ENCODE measurements around the gene LDLRAD4.
A peak's percentile ranks its signal among the peaks of the same experiment; 100 is the strongest.

The LDLRAD4 gene

DNA sequence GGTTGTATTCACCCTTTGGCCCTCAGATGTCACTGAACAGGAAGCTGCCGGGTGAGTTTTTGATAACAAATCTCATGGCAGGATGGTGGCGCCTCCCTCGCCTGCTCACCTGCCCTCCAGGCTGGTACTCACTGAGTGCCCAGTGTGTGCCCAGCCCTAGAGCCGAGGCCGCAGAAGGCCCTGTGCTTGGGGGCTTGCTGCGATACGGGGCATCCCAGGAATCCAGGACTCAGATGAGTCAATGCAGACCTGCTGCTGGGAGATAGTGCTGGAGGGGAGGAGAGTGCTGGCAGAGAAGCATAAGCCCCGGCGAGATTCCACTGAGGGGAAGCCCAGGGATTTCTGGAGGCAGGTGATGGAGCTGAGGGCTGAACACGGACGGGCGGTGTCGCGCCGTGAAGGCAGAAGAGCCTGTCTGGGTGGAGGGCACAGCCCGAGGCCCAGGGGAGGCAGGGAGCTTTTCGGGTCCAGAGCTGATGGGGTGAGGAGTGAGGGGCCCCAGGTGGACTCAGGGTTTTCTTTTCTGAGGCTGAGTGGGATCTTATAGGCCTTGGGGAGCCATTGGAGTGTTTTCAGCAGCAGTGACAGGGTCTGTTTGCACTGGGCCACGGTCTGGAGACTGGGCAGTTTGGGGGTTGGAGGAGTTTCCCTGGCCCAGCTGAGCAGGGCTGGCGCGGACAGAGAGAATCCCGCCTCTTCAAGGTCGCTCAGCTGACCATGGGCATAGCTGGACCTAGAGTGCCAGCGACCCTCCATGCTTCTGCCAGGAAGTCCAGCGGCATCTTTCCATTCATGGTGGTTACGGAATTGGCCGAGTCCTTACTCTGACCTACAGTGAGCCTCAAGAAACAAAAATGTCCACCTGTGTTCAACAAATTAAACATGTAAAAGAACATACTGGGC, 35.5 kb downstream of the LDLRAD4 start:
- no peak for TF ChIP-seq Cebpa-rat (IDR thresholded peaks at IDR 0.05)
- Histone ChIP-seq H3K4me1 (peaks cover 66% of the 10 kb centered on the region), H3K27me3 (no peaks in the 10 kb centered on the region), H3K9me3 (peaks cover 10% of the 10 kb centered on the region), H3K4me2 (no peak overlapping the region), H3K4me3 (no peak overlapping the region), H4K20me1 (peaks cover 100% of the 10 kb centered on the region), H3K9ac (no peak overlapping the region), H3K27ac (peak overlapping the region; percentile 28; the same call in 1 of the 2 replicates), H3K36me3 (peaks cover 66% of the 10 kb centered on the region)

DNA sequence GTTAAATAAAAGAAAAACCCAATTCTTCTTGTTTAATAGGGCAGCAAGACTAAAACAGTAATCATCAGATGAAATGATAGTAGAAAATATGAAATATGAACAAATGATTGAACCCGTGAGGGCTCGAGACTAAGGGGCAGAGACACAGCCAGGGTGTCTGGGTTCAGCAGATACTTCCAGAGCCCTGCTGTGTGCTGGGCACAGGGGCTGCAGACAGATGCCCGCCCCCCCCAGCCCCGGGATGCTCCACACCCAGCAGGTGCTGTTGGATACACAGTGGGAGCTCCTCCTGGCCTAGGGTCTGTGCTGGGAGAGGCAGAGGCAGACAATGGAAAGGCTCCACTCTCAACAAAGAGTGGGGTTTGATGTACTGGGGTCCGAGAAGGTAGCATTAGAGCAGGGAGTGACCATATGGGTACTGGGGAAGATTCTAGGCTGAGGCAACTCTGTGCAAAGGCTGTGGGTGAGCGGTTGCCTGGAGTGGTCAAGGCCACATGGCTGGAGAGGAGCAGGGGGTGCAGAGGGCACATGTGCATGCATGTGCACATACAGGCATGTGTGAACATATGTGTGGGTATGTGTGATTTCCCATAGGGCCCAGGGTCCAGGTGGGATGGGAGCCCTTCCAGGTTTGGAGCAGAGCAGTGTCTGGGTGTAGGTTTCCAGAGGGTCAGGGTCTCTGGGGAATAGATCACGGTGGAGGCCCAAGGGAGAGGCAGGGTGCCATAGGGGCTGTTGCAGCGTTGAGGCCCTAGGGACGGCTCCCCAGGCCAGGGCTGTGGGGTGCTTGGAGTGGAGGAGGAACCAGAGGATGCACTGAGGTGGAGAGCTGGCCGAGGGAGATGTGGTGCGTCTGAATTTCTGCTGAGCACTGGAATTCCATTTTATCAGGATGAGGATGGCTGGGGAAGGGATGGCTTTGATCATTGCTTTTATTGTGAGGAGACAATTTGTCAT, 36.7 kb downstream of the LDLRAD4 start:
- Histone ChIP-seq H3K4me3 (no peak overlapping the region), H3K27ac (no peak overlapping the region), H3K9me3 (no peaks in the 10 kb centered on the region), H4K20me1 (peaks cover 100% of the 10 kb centered on the region), H3K36me3 (peaks cover 58% of the 10 kb centered on the region), H3K4me2 (peak overlapping the region; percentile 37), H3K27me3 (no peaks in the 10 kb centered on the region), H3K9ac (no peak overlapping the region), H3K4me1 (peaks cover 78% of the 10 kb centered on the region)
- no peak for TF ChIP-seq Cebpa-rat (IDR thresholded peaks at IDR 0.05)

DNA sequence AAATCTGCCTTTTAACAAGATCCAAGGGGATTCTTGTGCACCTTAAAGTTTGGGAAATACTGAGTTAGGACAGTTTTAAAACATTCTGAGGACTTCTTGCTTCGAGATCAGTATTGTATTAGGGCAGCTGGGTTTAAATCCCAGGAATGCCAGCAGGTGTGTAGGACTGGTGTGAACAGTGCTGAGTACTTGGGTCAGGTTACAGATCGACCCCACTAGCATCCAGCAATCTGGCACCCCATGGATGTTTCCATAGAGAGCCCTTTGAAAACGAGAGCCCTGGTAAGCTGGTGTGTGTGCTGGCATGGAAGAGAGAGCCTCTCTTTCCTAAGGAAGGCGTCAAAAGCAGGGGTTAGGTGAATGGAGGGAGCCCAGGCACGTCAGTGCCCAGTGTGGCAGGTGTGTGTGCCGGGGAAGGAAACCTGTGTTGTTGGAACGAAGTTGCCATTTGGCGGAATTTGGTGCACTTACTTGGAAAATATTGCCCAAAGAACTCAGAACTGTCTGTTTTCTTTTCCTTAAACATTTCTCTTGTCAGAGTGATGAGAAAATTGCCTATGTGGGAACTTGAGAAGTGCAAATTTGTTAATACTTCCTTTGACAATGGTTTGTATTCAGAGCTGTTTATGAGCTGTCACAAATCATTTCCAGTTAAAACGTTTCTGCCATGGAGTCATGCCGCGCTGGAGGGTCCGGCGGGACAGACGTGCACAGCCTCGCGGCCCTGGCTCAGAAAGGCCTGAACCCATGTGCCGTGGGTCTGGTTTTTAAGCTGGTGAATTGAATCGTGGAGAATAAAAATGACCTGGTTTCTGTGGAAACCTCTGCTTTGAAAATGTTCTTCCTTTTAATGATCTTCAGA, 38.1 kb downstream of the LDLRAD4 start:
- H4K20me1 ChIP-seq, result peaks cover 100% of the 10 kb centered on the region
- no peaks in the 10 kb centered on the region for H3K9me3 ChIP-seq
- no peak for TF ChIP-seq Cebpa-rat (IDR thresholded peaks at IDR 0.05)
- no peak overlapping the region for H3K9ac ChIP-seq
- H3K4me1 ChIP-seq, result peaks cover 92% of the 10 kb centered on the region
- no peak overlapping the region for H3K27ac ChIP-seq
- no peak overlapping the region for H3K4me3 ChIP-seq
- peaks cover 49% of the 10 kb centered on the region for H3K36me3 ChIP-seq
- H3K27me3 ChIP-seq, result no peaks in the 10 kb centered on the region
- H3K4me2 ChIP-seq, result peak overlapping the region; percentile 97

DNA sequence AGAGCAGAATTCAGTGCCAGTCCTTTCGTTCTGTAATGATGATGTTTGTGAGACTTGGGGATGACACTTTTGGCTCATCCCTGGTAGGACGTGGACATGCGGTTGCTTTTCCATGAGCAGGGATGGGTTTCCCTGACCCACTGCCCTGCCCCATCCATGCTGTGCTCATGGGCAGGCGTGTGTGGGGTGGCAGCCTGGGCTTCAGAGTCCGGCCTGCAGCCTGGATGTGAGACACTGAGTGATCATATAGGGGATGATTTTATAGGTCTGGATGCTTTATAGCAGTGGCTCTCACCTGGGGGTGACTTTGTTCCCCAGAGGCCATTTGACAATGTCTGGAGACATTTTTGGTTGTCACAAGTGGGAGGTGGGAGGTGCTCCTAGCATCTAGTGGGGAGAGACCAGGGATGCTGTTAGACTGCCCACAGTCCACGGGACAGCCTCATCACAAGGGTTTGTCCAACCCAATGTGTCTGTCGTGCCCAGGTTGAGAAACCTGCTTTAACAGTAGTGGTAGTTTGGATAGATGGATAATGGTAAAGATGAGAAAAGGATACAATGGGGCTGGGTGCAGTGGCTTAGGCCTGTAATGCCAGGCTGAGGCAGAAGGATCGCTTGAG, 38.9 kb downstream of the LDLRAD4 start:
- H3K9ac ChIP-seq, result no peak overlapping the region
- peaks cover 100% of the 10 kb centered on the region for H4K20me1 ChIP-seq
- no peak overlapping the region for H3K4me3 ChIP-seq
- no peaks in the 10 kb centered on the region for H3K27me3 ChIP-seq
- peaks cover 98% of the 10 kb centered on the region for H3K4me1 ChIP-seq
- H3K9me3 ChIP-seq, result no peaks in the 10 kb centered on the region
- H3K36me3 ChIP-seq, result peaks cover 43% of the 10 kb centered on the region
- H3K27ac ChIP-seq, result no peak overlapping the region
- no peak for TF ChIP-seq Cebpa-rat (IDR thresholded peaks at IDR 0.05)
- peak overlapping the region; percentile 97 for H3K4me2 ChIP-seq

DNA sequence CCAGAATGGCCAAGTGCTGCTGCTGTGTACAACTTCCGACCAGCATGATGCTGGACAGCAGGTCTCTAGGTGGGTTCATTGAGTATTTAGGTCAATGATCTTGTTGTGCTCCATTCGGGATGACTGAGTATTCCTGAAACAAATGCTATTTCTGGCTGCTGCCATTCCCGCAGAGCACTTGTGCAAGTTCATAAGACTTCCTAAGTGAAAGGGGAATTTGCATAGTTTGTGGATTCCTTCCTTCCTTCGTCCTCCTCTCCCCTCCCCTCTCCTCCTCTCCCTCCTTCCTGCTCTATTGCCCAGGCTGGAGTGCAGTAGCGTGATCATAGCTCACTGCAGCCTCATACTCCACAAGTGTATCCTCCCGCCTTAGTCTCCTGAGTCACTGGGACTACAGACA, 40.4 kb downstream of the LDLRAD4 start:
- H3K9ac ChIP-seq, result peak overlapping the region; percentile 7
- TF ChIP-seq Cebpa-rat (IDR thresholded peaks at IDR 0.05), result no peak
- peak overlapping the region; percentile 97 for H3K4me2 ChIP-seq
- no peaks in the 10 kb centered on the region for H3K27me3 ChIP-seq
- peaks cover 100% of the 10 kb centered on the region for H3K4me1 ChIP-seq
- H3K27ac ChIP-seq, result no peak overlapping the region
- peaks cover 29% of the 10 kb centered on the region for H3K36me3 ChIP-seq
- no peaks in the 10 kb centered on the region for H3K9me3 ChIP-seq
- H4K20me1 ChIP-seq, result peaks cover 100% of the 10 kb centered on the region
- no peak overlapping the region for H3K4me3 ChIP-seq

DNA sequence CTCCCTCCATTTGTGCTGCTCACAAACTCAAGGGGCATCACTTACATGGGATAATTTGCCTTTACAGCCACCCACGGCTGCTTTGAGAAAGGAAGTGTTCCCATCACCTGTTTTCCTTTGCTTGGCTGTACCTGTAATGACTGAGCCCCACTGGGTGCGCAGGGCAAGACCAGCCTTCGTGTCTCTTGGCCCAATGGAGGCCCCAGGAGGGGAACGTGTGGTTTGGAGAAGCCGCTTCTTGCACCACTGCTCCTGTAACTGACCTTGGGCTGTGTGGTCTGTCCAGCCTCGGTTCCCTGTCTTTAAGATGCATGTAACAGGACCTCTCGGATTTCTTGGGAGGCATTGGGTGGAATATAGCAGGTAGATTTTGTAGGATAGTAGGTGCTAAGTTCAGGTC, 41.1 kb downstream of the LDLRAD4 start:
- TF ChIP-seq Cebpa-rat (IDR thresholded peaks at IDR 0.05), result no peak
- H3K9ac ChIP-seq, result peak overlapping the region; percentile 59; the same call in 1 of the 2 replicates
- H3K27ac ChIP-seq, result 0 out of 2 replicates have a peak overlapping the region, but pooled peaks have one; percentile 68
- peak overlapping the region; percentile 97 for H3K4me2 ChIP-seq
- peaks cover 100% of the 10 kb centered on the region for H3K4me1 ChIP-seq
- H3K4me3 ChIP-seq, result no peak overlapping the region
- peaks cover 21% of the 10 kb centered on the region; the same call in 1 of the 2 replicates for H3K36me3 ChIP-seq
- H3K9me3 ChIP-seq, result no peaks in the 10 kb centered on the region
- H4K20me1 ChIP-seq, result peaks cover 100% of the 10 kb centered on the region
- no peaks in the 10 kb centered on the region for H3K27me3 ChIP-seq

DNA sequence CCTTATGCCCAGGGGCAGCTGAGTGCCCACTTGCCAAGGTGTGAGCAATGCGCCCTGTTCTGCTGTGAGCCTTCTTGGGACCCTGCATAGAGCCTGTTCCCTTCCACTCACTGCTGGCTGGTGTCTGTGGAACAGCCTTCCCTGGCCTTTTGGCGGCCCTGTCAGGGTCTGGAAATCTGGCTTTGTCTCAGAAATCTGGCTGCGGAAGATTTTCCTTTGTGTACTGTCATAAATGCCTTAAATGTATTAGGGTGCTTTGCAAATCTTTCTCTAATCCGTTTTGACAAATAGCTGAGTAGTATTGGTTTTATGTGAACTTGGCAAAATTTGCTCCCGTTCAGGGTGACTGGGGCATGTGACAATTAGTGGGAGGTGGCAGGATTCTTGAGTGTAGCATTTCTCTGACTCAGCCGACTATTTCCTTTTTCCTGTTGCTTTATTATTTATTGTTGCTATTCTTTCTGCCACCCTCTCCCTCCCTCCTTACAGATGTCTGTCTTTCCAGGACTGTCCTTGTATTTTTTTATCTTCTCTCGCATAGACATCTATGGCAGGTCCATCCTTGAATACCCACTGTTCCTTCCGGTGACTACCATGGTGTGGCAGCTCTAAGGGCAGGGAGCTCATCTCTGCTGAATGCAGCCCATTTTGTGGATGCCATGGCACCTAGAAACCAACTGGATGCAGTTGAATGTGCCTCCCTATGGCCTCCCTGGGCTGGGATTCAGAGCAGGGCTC, 41.8 kb downstream of the LDLRAD4 start:
- Histone ChIP-seq H3K9ac (peak overlapping the region; percentile 59; the same call in 1 of the 2 replicates), H3K27me3 (no peaks in the 10 kb centered on the region), H3K36me3 (peaks cover 19% of the 10 kb centered on the region; the same call in 1 of the 2 replicates), H3K4me2 (peak overlapping the region; percentile 97), H3K9me3 (no peaks in the 10 kb centered on the region), H4K20me1 (peaks cover 100% of the 10 kb centered on the region), H3K27ac (peak overlapping the region; percentile 68), H3K4me3 (peak overlapping the region; percentile 54), H3K4me1 (peaks cover 100% of the 10 kb centered on the region)
- no peak for TF ChIP-seq Cebpa-rat (IDR thresholded peaks at IDR 0.05)

Data from BLaER1 (cell line).